ENCODE measurements around the gene NRBF2. TPM values are rescaled to one million over a fixed set of nuclear protein-coding genes. Genes with fewer than 3 reads are reported as not detected.

The NRBF2 gene
- total and polyA plus RNA-seq, 4 donors: 13.7 to 31.8 (median 22.3) TPM

GRCh38 chr10:63192826-63193225, 59.7 kb downstream of the NRBF2 start:
- H3K27ac ChIP-seq (ENCODE audit: low read depth in 1 of 2, low read length in 2 of 2): no peak overlapping the region
- peaks cover 13 to 61% (median 53%) of the 10 kb centered on the region in 4 donors for H3K36me3 ChIP-seq (ENCODE audit: control insufficient read depth in 4 of 4, insufficient read depth in 3 of 4, low read depth in 1 of 4, low read length in 3 of 4)
- TF ChIP-seq TAF1 (conservative IDR thresholded peaks at IDR 0.05) (no peak), FOXA1 (IDR thresholded peaks at IDR 0.05) (no peak), REST (IDR thresholded peaks at IDR 0.05) (no peak), MAX (IDR thresholded peaks at IDR 0.05) (no peak), RAD21 (IDR thresholded peaks at IDR 0.05) (no peak), HNF4G (IDR thresholded peaks at IDR 0.05) (no peak), YY1 (IDR thresholded peaks at IDR 0.05) (no peak)
- H3K4me1 ChIP-seq (ENCODE audit: control insufficient read depth in 4 of 4, insufficient read depth in 4 of 4, low read length in 3 of 4): no peaks in the 10 kb centered on the region
- DNase-seq (ENCODE audit: low spot score): no peak
- no peak overlapping the region for H3K9ac ChIP-seq (ENCODE audit: low read depth in 1 of 2, low read length in 2 of 2)
- H3K4me3 ChIP-seq (ENCODE audit: low read depth in 1 of 3, low read length in 3 of 3): no peak overlapping the region
- H3K9me3 ChIP-seq (ENCODE audit: control insufficient read depth in 4 of 4, low read length in 3 of 4): no peaks in the 10 kb centered on the region
- WGBS: 45% methylated on average over 1 of the region's 1 CpG
- H3K27me3 ChIP-seq (ENCODE audit: control insufficient read depth in 4 of 4, insufficient read depth in 4 of 4, low read length in 3 of 4): no peaks in the 10 kb centered on the region

GRCh38 chr10:63197344-63198092, 64.4 kb downstream of the NRBF2 start:
- Histone ChIP-seq H3K27me3 (ENCODE audit: control insufficient read depth in 4 of 4, insufficient read depth in 4 of 4, low read length in 3 of 4) (no peaks in the 10 kb centered on the region), H3K4me1 (ENCODE audit: control insufficient read depth in 4 of 4, insufficient read depth in 4 of 4, low read length in 3 of 4) (peaks cover 0 to 2% (median 0%) of the 10 kb centered on the region in 4 donors), H3K4me3 (ENCODE audit: low read depth in 1 of 3, low read length in 3 of 3) (no peak overlapping the region), H3K36me3 (ENCODE audit: control insufficient read depth in 4 of 4, insufficient read depth in 3 of 4, low read depth in 1 of 4, low read length in 3 of 4) (peaks cover 3 to 52% (median 28%) of the 10 kb centered on the region in 4 donors), H3K9me3 (ENCODE audit: control insufficient read depth in 4 of 4, low read length in 3 of 4) (no peaks in the 10 kb centered on the region), H3K27ac (ENCODE audit: low read depth in 1 of 2, low read length in 2 of 2) (no peak overlapping the region), H3K9ac (ENCODE audit: low read depth in 1 of 2, low read length in 2 of 2) (no peak overlapping the region)
- DNase-seq (ENCODE audit: low spot score): no peak
- peak in 1 of 2 donors; percentile 11 for TF ChIP-seq HNF4A (conservative IDR thresholded peaks at IDR 0.05)
- TF ChIP-seq MAX (IDR thresholded peaks at IDR 0.05): peak; percentile 11
- TF ChIP-seq RAD21 (IDR thresholded peaks at IDR 0.05): peak; percentile 19 to 32
- TF ChIP-seq TAF1 (conservative IDR thresholded peaks at IDR 0.05): no peak
- WGBS: 62% methylated on average over 2 of the region's 2 CpGs

- WGBS: 98% methylated on average over 2 of the region's 2 CpGs
- H3K36me3 ChIP-seq (ENCODE audit: control insufficient read depth in 4 of 4, insufficient read depth in 3 of 4, low read depth in 1 of 4, low read length in 3 of 4): peaks cover 1 to 34% (median 15%) of the 10 kb centered on the region in 4 donors
- no peaks in the 10 kb centered on the region for H3K9me3 ChIP-seq (ENCODE audit: control insufficient read depth in 4 of 4, low read length in 3 of 4)
- peaks cover 0 to 4% (median 1%) of the 10 kb centered on the region in 4 donors for H3K4me1 ChIP-seq (ENCODE audit: control insufficient read depth in 4 of 4, insufficient read depth in 4 of 4, low read length in 3 of 4)
- no peak overlapping the region for H3K4me3 ChIP-seq (ENCODE audit: low read depth in 1 of 3, low read length in 3 of 3)
- no peaks in the 10 kb centered on the region for H3K27me3 ChIP-seq (ENCODE audit: control insufficient read depth in 4 of 4, insufficient read depth in 4 of 4, low read length in 3 of 4)
- H3K9ac ChIP-seq (ENCODE audit: low read depth in 1 of 2, low read length in 2 of 2): no peak overlapping the region
- H3K27ac ChIP-seq (ENCODE audit: low read depth in 1 of 2, low read length in 2 of 2): no peak overlapping the region
- no peak for DNase-seq (ENCODE audit: low spot score)
- TF ChIP-seq ATF3 (IDR thresholded peaks at IDR 0.05) (no peak), HNF4G (IDR thresholded peaks at IDR 0.05) (no peak), JUND (IDR thresholded peaks at IDR 0.05) (no peak), SP1 (IDR thresholded peaks at IDR 0.05) (no peak), TAF1 (conservative IDR thresholded peaks at IDR 0.05) (no peak), REST (IDR thresholded peaks at IDR 0.05) (no peak), EGR1 (IDR thresholded peaks at IDR 0.05; ENCODE audit: low read depth in 2 of 2) (no peak), MAX (IDR thresholded peaks at IDR 0.05) (no peak), FOXA2 (IDR thresholded peaks at IDR 0.05) (no peak), YY1 (IDR thresholded peaks at IDR 0.05) (no peak), NR2F2 (IDR thresholded peaks at IDR 0.05) (no peak), FOXA1 (IDR thresholded peaks at IDR 0.05) (no peak), GABPA (IDR thresholded peaks at IDR 0.05 in 1 of 2, conservative IDR thresholded peaks at IDR 0.05 in 1 of 2) (no peak), HNF4A (conservative IDR thresholded peaks at IDR 0.05) (no peak), RXRA (IDR thresholded peaks at IDR 0.05) (no peak), RAD21 (IDR thresholded peaks at IDR 0.05) (no peak)
Measured at GRCh38 chr10:63199716-63200115, 66.6 kb downstream of the NRBF2 start.

Measured in liver (tissue), 9 donors.